PC-3 (cell line): Measurements from ENCODE around the gene FN3KRP. TPM values are rescaled to one million over a fixed set of nuclear protein-coding genes. Genes with fewer than 3 reads are reported as not detected.
A peak's percentile ranks its signal among the peaks of the same experiment; 100 is the strongest.

Experiments used
- ATAC-seq: fragments of 200-7000 bp; cut with Tn5 transposase; 2 replicates; pipeline ENCODE4 v1.9.1; 2020; ENCODE audit warnings: mild to moderate bottlenecking, moderate library complexity
- BruUV-seq: library from RNA; stranded (reverse); fragments of 400-500 nt; replicated peaks from 2 replicates; lab custom pipeline; 2021; lab: Mats Ljungman, UMichigan
- CTCF ChIA-PET: fragments of 300-600 bp; sonication (Branson Sonifier 250); formaldehyde crosslinking; loops from one replicate; lab custom pipeline; 2022; ENCODE audit warnings: antibody characterized with exemption; lab: Charles Lee
- POLR2A ChIA-PET: fragments of 300-600 bp; sonication (Branson Sonifier 250); formaldehyde crosslinking; loops from one replicate; lab custom pipeline; 2022; ENCODE audit warnings: antibody characterized with exemption; ENCODE audit not compliant: unreplicated experiment; lab: Charles Lee
- DNase-seq: peaks from one replicate; pipeline ENCODE4 v3.0.0-alpha.2; 2015
- H2AFZ ChIP-seq: fragments of 300-600 bp; sonication (generic); 2 replicates; pipeline ENCODE4 v1.6.0; 2016; ENCODE audit warnings: antibody characterized with exemption, low read length
- H3F3A ChIP-seq: fragments of 300-600 bp; sonication (generic); one replicate; pipeline ENCODE4 v1.6.0; 2017; ENCODE audit warnings: antibody characterized with exemption, low read length, control low read depth, mild to moderate bottlenecking; ENCODE audit not compliant: unreplicated experiment
- H3K27ac ChIP-seq: fragments of 300-600 bp; sonication (generic); 2 replicates; pipeline ENCODE4 v1.5.1; 2016; ENCODE audit warnings: mild to moderate bottlenecking, low read length
- H3K27me3 ChIP-seq: fragments of 300-600 bp; sonication (generic); 2 replicates; pipeline ENCODE4 v1.6.1; 2016; ENCODE audit warnings: low read length, mixed read lengths
- H3K36me3 ChIP-seq: fragments of 300-600 bp; sonication (generic); 2 replicates; pipeline ENCODE4 v1.6.1; 2016; ENCODE audit warnings: low read depth, mixed run types, low read length, mixed read lengths
- H3K4me1 ChIP-seq: fragments of 300-600 bp; sonication (generic); 2 replicates; pipeline ENCODE4 v1.5.1; 2016; ENCODE audit warnings: low read length; ENCODE audit not compliant: insufficient read depth
- H3K4me2 ChIP-seq: fragments of 300-600 bp; sonication (generic); 2 replicates; pipeline ENCODE4 v1.6.0; 2016; ENCODE audit warnings: low read length
- H3K4me3 ChIP-seq: fragments of 300-600 bp; sonication (generic); 2 replicates; pipeline ENCODE4 v1.5.1; 2016; ENCODE audit warnings: mild to moderate bottlenecking, low read length, mixed read lengths
- H3K79me2 ChIP-seq: fragments of 300-600 bp; sonication (generic); 2 replicates; pipeline ENCODE4 v1.6.1; 2017; ENCODE audit warnings: low read length, mixed read lengths
- H3K9ac ChIP-seq: fragments of 300-600 bp; sonication (generic); 2 replicates; pipeline ENCODE4 v1.6.0; 2016; ENCODE audit warnings: mild to moderate bottlenecking, low read length
- H3K9me2 ChIP-seq: fragments of 300-600 bp; sonication (generic); replicated peaks from 2 replicates; pipeline ENCODE4 v1.6.1; 2016; ENCODE audit warnings: mixed run types, low read length, mixed read lengths
- H3K9me3 ChIP-seq: fragments of 300-600 bp; sonication (generic); 2 replicates; pipeline ENCODE4 v1.6.1; 2016; ENCODE audit warnings: low read length, mixed read lengths
- H4K20me1 ChIP-seq: fragments of 300-600 bp; sonication (generic); 2 replicates; pipeline ENCODE4 v1.6.1; 2016; ENCODE audit warnings: low read length, mixed read lengths
- EZH2 ChIP-seq: fragments of 300-600 bp; sonication (generic); IDR thresholded peaks from one replicate; pipeline ENCODE4 v1.6.1; 2017; ENCODE audit warnings: antibody characterized with exemption, mild to moderate bottlenecking, low read length; ENCODE audit not compliant: unreplicated experiment
- EZH2phosphoT487 ChIP-seq: fragments of 300-600 bp; sonication (generic); IDR thresholded peaks from 2 replicates; pipeline ENCODE4 v1.6.1; 2018; ENCODE audit warnings: mild to moderate bottlenecking, antibody characterized with exemption, low read length, borderline replicate concordance
- intact Hi-C: fragments of 100-400 bp; cut with micrococcal nuclease; formaldehyde crosslinking; loops from 2 replicates; pipeline ENCODE4 v1.9.0; 2023
- total RNA-seq: library from RNA; depleted of rRNA; stranded (reverse); fragments of >200 nt; gene quantifications from 2 replicates; pipeline ENCODE4 v1.2.3, GENCODE V29; 2014
- TF ChIP-seq, protein P1 (sequence below): fragments of 300-600 bp; sonication (generic); conservative IDR thresholded peaks from 2 replicates; pipeline ENCODE4 v1.5.1; 2017; ENCODE audit warnings: antibody characterized with exemption, low read depth, mild to moderate bottlenecking, low read length

Gene FN3KRP
- total RNA-seq, 1 experiment from 2014 or later: 37.4 TPM

DNA sequence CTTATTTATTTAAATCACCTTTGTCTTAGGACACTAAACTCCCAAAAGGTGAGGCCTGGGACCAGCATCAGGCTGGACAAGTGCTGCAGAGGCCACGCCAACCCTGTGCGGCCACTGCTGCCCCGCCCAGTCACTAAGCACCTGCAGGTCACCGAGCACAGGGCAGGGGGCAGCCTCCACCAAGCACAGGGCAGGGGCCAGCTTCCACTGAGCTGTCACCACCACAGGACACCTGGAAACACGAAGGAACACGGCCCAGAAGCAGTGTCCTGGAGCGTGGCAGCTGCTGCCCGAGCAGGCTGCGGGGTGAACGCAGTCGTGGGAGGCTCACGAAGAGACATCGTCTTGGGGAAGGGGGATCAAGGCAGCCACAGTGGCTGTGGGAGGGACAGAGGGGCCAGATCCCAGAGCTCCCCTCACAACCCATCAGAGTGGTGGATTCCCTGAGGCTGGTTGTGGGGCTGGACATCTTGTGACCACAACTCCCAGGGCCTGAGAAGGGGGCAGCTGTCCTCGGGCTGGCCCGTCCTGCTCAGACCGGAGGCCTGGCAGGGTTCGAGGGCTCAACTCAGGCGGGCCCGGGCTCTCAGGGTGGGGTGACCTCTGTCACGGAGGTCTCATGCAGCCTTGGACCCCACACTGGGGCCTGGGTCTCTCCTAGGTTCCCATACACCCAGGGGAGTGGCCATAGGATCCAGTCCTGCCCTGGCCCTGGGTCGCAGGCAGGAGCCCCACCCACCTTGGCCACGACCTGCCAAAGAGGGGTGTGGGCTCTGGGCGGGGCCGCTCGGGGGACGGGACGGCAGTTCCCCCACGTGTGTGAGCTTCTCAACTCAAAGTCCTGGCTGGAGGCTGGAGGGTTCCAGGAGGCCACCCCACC is 36.7 kb upstream of the FN3KRP start:
- intact Hi-C loops: no loop called here
- CTCF ChIA-PET: no interaction called here

GRCh38 chr17:82681547-82681946 is 35.0 kb upstream of the FN3KRP start:
- no peak overlapping the region for H2AFZ ChIP-seq
- no TSS peak for BruUV-seq
- CTCF ChIA-PET: no interaction called here

More for the DNA sequence above, 36.7 kb upstream of the FN3KRP start:
- H3K27me3 ChIP-seq: no peaks in the 10 kb centered on the region
- H3K4me2 ChIP-seq: no peak overlapping the region
- H3K79me2 ChIP-seq: no peaks in the 10 kb centered on the region
- H3K9me3 ChIP-seq: 0 out of 2 replicates have a peak, but pooled peaks cover 3% of the 10 kb centered on the region
- BruUV-seq: no TSS peak
- DNase-seq (no peak), ATAC-seq (no peak)
- peaks cover 5% of the 10 kb centered on the region; the same call in 1 of the 2 replicates for H3K36me3 ChIP-seq
- H3K4me1 ChIP-seq: peaks cover 5% of the 10 kb centered on the region
- POLR2A ChIA-PET: no interaction called here
- H4K20me1 ChIP-seq: no peaks in the 10 kb centered on the region
- H3K27ac ChIP-seq: no peak overlapping the region
- no peaks in the 10 kb centered on the region for H3K9me2 ChIP-seq
- TF ChIP-seq, protein P1, sequence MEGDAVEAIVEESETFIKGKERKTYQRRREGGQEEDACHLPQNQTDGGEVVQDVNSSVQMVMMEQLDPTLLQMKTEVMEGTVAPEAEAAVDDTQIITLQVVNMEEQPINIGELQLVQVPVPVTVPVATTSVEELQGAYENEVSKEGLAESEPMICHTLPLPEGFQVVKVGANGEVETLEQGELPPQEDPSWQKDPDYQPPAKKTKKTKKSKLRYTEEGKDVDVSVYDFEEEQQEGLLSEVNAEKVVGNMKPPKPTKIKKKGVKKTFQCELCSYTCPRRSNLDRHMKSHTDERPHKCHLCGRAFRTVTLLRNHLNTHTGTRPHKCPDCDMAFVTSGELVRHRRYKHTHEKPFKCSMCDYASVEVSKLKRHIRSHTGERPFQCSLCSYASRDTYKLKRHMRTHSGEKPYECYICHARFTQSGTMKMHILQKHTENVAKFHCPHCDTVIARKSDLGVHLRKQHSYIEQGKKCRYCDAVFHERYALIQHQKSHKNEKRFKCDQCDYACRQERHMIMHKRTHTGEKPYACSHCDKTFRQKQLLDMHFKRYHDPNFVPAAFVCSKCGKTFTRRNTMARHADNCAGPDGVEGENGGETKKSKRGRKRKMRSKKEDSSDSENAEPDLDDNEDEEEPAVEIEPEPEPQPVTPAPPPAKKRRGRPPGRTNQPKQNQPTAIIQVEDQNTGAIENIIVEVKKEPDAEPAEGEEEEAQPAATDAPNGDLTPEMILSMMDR: peak; percentile 16; the same call in 1 of the 2 replicates
- TF ChIP-seq EZH2: no peak
- TF ChIP-seq EZH2phosphoT487: no peak
- H3F3A ChIP-seq: no peaks in the 10 kb centered on the region
- H3K9ac ChIP-seq: no peak overlapping the region
- no peak overlapping the region for H2AFZ ChIP-seq
- H3K4me3 ChIP-seq: no peak overlapping the region

More at GRCh38 chr17:82681547-82681946, 35.0 kb upstream of the FN3KRP start:
- TF ChIP-seq, protein P1: no peak
- no peak for TF ChIP-seq EZH2
- TF ChIP-seq EZH2phosphoT487: no peak
- POLR2A ChIA-PET: no interaction called here
- H3K9ac ChIP-seq: no peak overlapping the region
- DNase-seq (no peak), ATAC-seq (no peak)
- no peak overlapping the region for H3K4me3 ChIP-seq
- peaks cover 5% of the 10 kb centered on the region for H3K4me1 ChIP-seq
- no peak overlapping the region for H3K4me2 ChIP-seq
- H4K20me1 ChIP-seq: no peaks in the 10 kb centered on the region
- H3K9me2 ChIP-seq: no peaks in the 10 kb centered on the region
- H3K36me3 ChIP-seq: peaks cover 5% of the 10 kb centered on the region; the same call in 1 of the 2 replicates
- intact Hi-C loops: no loop called here
- H3K79me2 ChIP-seq: no peaks in the 10 kb centered on the region
- H3F3A ChIP-seq: no peaks in the 10 kb centered on the region
- H3K9me3 ChIP-seq: 0 out of 2 replicates have a peak, but pooled peaks cover 3% of the 10 kb centered on the region
- no peak overlapping the region for H3K27ac ChIP-seq
- H3K27me3 ChIP-seq: no peaks in the 10 kb centered on the region
